Measurements from ENCODE around the gene MIER1.

GRCh38 chr1:66917476-66917875, 7.3 kb upstream of the MIER1 start:
- no peak for TF ChIP-seq ZFX (IDR thresholded peaks at IDR 0.05; ENCODE audit: borderline replicate concordance)
- no peak for TF ChIP-seq CTCF (IDR thresholded peaks at IDR 0.05)

Measured in 22Rv1 (cell line).